Stimulated activated CD8-positive, alpha-beta memory T cell treated with anti-CD3 and anti-CD28 coated beads, Interleukin-15, amount 100 ng/mL, for 1 hour (primary cell): ENCODE data around the gene ZSWIM1.
"Not testable (repeated sequence)": the region's sequence is repeated elsewhere in the genome, so short reads cannot be mapped to it uniquely, and the experiment has no call there.

ENCODE experiments used
- DNase-seq: peaks from one replicate; pipeline ENCODE4 v3.0.0-alpha.2; 2020; ENCODE audit warnings: low read depth

The ZSWIM1 gene

DNA sequence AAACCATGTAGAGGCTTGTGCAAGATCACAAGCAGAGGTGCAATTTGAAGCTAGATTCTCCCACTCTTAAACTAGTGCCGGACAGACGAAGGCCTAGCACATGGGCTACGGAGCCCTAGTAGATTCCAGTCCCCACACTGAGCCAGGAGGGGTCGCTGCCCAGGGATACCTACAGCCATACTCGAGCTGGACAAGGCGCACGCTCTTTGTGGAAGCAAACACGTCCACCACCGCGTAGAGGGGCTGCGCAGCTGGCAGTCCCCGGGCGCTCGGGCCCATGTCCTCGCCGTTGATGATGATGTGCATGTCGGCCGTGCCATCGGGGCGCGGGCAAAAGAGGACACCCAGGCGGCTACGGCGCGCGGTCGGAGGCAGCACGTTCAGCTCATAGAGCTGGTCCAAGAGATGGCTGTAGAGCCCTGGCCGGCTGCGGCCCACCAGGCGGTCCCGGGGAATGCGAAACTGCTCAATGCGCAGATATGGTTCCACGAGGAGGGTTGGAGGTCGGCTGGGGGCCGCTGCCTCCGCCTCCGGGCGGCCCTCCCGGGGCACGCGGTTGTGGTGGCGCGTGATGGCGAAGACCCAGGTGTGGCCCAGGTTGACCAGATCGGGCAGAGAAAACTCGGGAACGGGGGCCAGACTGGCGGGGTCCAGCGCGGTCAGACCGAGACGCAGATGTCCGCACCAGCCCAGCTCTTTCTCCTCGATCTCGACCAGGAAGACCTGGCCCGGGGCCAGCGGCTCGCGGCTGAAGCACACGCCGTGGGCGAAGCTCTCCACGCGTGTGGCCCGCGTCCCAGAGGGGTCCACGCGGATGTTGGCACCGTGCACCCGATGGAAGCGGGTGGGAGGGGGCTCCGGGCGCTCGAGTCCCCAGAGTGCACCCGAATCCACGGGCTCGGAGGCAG is 9.3 kb downstream of the ZSWIM1 start:
- DNase-seq = no peak

DNA sequence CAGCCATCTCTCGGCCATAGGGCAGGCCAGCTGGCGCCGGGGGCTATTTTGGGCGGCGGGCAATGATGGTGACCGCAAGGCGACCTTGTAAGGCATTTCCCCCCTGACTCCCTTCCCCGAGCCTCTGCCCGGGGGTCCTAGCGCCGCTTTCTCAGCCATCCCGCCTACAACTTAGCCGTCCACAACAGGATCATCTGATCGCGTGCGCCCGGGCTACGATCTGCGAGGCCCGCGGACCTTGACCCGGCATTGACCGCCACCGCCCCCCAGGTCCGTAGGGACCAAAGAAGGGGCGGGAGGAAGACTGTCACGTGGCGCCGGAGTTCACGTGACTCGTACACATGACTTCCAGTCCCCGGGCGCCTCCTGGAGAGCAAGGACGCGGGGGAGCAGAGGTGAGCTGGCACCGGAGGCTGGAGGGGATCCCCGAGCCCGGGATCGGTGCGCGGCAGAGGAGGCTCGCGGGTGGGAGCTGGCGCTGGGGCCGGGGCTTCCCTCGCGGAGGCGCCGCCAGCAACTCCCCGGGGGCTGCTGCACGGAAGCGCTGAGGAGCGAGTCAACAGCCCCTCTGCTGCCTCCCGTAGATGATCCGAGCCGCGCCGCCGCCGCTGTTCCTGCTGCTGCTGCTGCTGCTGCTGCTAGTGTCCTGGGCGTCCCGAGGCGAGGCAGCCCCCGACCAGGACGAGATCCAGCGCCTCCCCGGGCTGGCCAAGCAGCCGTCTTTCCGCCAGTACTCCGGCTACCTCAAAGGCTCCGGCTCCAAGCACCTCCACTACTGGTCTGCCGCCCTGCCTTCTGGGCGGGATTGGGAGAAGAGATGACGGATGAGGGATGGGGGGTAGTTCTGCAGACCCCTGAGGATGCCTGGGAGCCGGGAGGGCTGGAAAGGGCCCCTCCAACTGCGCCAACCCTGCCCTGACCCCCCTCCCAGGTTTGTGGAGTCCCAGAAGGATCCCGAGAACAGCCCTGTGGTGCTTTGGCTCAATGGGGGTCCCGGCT is 10.3 kb downstream of the ZSWIM1 start, which contains the start of the genes CTSA and NEURL2:
CTSA (plus strand) TSS at position 351 of the 999 bp plus-strand sequence; CDS start at position 585, 234 bp downstream.
NEURL2 (minus strand) TSS at position 224 of the 999 bp plus-strand sequence; CDS start at position 7, 217 bp downstream.
- peak; percentile 70 for DNase-seq

DNA sequence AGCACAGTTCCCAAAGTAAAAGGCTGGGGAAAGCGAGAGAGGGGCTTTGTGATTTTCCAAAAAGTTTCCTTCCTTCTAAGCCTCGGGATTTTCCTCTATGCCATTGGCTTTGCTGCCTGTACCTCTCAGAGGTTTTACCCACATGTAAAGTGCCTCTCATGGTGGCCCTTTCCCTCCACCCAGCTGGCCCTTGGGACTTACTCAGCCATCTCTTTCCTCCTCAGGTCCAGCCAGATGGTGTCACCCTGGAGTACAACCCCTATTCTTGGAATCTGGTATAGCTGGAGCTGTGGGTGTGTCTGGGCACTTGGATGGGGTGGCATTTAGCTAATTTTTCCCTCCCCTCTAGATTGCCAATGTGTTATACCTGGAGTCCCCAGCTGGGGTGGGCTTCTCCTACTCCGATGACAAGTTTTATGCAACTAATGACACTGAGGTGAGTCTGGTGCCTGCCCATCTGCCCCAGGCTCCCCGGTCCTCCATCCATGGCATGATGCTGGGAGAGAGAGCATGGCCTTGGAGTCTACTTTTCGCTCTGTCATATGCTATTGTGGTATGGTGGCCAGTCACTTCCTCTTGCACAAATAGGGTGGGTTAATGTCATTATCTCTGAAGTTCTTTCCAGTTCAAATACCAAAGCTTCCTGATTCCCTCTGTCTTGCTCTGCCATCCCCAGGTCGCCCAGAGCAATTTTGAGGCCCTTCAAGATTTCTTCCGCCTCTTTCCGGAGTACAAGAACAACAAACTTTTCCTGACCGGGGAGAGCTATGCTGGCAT is 11.2 kb downstream of the ZSWIM1 start:
- no peak for DNase-seq

DNA sequence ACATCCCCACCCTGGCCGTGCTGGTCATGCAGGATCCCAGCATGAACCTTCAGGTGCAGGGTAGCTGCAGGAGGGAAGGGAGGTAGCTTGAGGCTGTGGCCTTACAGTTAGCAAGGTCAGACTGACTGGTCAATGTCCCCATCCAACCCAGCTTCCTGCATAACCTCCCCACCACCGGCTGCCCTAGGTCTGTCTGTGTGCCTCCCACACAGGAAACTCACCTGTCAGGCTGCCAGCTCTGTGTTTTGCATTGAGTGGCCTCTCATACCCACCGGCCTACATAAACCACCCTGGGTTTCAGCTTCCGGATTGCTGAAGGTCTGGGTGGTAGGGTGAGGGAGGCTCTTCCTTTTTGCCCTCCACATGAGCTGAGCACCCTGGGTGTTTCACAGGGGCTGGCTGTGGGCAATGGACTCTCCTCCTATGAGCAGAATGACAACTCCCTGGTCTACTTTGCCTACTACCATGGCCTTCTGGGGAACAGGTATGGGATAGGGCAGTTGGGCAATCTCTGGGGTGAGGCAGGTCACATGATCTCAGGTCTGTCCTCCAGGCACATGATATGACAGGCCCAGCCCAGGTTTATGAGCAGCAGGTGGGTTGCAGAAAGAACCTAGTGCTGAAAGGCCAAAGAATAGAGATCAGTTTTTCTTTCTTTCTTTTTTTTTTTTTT is 11.9 kb downstream of the ZSWIM1 start:
- DNase-seq = no peak

DNA sequence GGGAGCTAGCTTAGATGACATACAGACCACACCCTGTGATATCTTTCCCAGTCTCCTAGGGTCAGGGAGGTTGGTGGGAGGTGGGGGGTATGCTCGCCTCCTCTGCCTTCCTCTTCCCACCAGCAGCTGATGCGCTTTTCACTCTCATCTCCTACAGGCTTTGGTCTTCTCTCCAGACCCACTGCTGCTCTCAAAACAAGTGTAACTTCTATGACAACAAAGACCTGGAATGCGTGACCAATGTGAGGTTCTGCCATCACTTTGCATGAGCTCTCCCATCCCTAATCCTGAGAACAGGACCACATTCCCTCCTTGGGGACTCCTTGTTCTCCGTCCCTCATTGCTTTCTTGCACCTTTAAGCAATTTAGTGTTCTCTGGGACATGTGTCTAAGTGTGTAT is 12.8 kb downstream of the ZSWIM1 start:
- DNase-seq = no peak

DNA sequence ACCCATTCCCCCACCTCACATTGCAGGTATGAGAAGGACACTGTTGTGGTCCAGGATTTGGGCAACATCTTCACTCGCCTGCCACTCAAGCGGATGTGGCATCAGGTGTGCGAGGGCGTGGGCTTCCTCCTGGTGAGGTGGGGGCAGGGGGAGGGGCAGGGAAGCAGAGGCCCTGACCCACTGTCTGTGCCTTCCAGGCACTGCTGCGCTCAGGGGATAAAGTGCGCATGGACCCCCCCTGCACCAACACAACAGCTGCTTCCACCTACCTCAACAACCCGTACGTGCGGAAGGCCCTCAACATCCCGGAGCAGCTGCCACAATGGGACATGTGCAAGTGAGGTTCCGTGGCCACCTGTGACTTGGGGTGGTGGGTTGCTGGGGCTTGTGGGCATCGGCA is 13.8 kb downstream of the ZSWIM1 start:
- DNase-seq = no peak

DNA sequence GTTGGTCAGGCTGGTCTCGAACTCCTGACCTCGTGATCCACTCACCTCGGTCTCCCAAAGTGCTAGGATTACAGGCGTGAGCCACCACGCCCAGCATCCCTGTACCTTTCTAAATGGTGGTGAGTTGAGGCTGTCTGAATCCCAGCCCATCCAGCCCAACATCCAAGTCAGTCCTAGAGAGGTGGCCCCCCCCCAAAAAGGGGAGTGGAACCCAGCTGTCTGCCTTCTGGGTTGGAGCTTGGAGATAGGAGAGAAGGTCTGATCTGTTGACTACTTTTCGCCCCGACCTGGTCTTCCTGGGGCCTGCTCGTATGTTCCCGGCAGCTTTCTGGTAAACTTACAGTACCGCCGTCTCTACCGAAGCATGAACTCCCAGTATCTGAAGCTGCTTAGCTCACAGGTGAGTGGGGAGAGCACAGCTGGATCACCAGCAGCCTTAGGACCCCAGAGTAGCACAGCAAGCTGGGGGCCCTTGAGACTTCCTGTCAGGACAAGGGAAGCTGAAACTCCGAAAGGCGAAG is 15.7 kb downstream of the ZSWIM1 start:
- no peak for DNase-seq

DNA sequence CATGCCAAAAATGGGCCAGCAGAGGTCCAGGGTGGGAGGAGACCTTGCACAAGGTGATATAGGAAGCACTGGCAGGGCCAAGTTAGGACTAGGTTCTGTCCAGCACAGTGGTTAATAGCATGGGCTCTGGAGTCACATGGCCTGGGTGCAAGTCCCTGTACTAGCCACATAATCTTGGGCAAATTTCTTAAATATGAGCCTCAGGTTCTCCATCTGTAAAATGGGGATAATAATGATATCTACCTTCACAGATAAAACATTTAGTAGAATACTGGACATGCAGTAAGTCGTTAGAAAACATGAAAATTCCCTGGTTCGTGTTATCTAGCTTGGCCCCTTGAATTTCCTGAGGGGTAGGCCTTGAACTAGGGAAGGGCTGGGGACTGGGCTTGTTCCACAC is 16.3 kb downstream of the ZSWIM1 start:
- DNase-seq = no peak

DNA sequence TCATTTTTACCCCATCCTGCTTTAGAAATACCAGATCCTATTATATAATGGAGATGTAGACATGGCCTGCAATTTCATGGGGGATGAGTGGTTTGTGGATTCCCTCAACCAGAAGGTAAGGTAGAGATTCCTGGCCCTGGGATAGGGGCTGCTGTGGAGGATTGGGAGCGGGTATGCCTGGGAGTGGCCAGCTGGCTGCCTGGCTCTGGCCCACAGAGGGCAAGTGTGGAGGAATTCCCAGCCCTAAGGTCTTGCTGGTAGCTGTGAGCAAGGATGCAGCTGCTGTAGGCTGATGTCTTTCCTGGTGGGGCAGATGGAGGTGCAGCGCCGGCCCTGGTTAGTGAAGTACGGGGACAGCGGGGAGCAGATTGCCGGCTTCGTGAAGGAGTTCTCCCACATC is 16.7 kb downstream of the ZSWIM1 start:
- DNase-seq = no peak

DNA sequence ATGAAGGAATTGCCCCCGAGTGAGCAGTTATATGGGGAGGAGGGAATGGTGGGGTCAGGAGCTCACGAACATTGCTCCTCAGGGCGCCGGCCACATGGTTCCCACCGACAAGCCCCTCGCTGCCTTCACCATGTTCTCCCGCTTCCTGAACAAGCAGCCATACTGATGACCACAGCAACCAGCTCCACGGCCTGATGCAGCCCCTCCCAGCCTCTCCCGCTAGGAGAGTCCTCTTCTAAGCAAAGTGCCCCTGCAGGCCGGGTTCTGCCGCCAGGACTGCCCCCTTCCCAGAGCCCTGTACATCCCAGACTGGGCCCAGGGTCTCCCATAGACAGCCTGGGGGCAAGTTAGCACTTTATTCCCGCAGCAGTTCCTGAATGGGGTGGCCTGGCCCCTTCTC is 17.3 kb downstream of the ZSWIM1 start:
- DNase-seq = no peak

DNA sequence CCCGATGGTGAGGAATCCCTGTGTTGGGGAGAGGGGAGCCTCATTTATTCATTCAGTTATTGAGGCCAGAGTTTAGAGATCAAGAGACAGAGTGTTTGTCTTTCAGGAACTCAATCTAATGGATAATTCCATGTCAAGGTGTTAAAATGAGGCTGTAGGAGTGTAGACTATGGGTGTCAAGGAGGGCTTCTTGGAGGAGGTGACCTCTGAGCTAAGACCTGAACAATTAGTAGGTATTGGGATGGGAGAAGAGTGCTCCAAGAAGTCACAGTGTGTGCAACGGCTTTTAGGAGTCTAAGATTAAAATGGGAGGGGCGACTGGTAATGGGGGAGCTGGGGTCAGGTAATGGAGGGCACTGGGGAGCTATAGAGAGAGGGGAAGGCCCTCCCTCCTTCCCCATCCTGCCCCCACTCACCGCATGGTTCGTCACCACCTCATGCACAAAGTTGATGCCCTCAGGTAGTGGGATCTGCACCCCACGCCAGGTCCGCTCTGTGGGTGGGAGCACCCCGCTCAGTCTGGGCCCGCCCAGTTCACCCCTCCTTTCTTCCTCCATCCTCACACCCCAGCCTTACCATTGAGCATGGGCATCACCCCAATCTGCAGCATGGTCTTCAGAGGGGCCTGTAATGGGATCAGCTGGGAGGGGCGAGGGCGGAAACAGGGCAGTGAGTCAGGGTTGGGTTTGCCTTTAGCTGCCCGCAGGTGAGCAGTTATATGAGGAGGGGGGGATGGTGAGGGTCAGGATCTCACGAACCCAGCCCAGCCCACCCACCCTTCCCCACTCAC is 18.2 kb downstream of the ZSWIM1 start:
- DNase-seq = no peak

DNA sequence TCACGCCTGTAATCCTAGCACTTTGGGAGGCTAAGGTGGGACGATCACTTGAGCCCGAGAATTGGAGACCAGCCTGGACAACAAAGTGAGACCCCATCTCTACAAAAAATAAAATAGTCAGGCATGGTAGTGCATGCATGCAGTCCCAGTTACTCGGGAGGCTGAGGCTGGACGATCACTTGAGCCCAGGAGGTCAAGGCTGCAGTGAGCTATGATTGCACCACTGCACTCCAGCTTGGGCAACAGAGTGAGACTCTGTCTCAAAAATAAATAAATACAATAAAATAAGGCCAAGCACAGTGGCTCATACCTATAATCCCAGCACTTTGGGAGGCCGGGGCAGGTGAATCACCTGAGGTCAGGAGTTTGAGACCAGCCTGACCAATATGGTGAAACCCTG is 20.3 kb downstream of the ZSWIM1 start:
- not testable (repeated sequence) for DNase-seq

DNA sequence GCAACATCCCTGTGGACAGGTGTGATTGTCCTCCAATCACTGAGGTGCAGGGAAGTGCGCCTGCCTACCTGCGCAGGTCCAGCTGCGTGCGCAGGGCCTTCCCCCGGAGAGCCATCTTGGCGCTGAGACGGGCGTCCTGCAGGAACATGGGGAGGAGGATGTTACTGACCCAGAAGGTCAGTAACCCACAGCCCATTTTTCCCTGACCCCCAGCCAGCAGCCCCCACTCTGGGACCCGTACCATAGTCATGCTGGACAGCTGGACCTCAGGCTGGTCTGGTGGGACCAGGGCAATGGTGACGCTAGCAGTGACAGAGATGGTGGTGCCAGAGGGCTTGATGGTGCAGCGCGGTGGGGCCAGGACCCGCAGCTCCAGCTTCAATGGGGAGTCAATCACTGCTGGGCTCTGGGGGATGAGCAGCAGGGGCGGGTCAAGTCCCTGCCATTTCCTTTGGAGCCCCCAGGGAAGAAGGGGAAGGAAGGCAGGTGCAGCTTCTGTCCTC is 21.2 kb downstream of the ZSWIM1 start:
- DNase-seq = no peak

DNA sequence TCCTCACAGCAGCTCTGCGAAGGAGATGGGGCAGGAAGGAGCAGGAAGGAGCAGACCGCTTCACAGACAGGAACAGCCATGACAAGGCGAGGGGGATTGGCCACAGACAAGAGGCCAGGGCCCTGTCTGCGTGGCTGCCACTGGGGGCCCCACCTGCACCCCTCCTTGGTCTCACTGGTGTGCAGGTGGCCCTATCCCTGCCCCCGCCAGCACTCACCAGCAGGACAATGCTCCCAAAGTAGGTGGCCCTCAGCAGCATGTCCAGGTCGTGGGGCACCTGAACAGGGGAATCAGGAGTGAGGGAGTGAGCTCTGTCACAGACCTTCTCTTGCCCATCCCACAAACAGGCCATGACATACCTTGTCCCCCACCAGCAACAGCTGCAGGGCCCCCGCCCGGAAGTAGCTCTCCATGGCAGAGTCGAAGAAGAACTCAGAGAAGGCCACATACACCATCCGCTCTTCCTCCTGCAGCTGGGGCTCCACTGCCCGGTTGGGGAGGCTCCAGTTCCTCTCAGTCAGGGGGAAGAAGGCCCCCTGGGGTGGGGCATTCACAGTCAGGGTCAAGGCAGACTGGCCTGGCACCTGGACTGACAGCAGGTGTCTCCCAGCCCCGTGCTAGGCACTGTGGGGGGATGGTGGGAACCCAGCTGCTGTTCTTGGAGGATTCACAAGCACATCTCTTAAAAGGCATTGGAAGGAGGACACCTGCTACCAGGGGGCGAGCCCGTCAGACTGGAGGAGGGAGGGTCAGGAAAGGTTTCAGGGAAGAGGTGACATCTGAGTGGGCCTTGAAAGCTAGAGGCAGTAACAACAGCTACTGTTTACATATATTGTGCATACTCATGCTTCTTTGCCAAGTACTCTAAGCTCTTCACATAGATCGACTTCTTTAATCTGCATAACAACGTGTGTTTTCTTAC is 23.8 kb downstream of the ZSWIM1 start:
- no peak for DNase-seq

DNA sequence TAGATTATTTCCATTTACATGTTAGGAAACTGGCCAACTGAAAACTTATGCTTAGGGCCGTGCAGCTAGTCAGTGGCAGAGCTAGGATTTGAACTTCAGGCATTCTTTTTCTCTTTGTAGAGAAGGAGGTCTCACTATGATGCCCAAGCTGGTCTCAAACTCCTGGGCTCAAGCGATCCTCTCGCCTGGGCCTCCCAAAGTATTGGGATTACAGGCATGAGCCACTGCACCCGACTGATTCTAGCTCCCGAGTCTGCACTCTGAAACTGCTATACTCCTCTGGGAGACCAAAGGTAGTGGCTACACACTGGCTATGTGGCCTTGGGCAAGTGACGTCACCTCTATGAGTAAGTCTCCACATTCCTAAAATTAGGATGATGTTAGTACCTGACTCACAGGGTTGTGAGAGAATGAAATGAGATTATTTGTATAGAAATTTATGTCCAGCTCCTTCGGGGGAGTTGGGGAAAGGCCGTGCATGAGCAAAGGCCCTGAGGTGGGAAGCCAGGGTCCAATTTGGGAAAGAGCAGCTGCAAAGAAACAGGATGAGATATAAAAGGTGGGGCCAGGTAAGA is 24.6 kb downstream of the ZSWIM1 start:
- no peak for DNase-seq

DNA sequence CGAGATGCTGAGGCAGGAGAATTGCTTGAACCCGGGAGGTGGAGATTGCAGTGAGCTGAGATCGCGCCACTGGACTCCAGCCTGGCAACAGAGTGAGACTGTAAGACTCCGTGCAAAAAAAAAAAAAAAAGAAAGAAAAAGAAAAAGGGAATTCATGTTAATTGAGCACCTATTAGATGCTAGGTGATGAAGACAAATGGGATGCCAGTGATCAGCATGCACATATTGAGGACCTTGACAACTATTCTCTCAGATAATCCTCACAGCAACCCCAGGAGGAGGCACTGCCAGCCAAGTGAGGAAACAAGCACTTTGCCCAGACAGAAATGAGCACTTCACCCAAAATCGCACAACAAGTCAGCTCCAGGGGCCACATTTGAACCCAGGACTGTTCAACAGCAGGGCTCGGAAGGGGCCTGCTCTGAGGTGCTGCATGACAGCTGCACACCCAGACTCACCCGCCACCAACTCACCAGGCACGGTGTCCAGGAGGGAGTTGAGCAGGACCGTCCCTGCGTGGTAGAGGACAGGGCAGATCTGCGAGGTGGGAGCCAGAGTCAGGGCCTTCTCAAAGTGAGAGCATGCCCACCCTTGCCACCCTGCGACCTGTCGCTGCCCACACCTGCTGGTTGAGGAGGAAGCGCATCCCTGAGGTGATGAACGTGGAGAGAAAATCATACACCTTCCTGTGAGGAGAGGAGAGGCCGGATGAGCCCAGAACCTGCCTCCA is 26.4 kb downstream of the ZSWIM1 start:
- no peak for DNase-seq

DNA sequence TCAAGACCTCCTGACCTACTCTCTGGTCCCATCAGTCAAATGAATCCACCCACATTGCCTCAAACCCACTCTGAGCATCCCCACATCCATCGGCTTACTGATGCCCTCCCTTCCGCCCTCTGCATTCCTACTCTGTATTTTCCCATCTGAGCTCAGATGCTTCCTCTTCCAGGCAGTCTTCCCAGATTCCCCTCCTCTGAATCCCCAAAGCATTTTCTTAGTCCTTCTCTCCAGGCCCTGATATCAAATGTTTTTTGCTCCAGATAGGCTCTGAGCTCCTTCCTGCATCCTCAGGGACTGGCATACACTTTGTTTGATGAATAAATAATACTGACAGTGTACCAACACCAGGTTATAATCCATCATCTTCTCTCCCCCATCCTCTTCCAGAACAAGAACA is 27.1 kb downstream of the ZSWIM1 start:
- DNase-seq = no peak

DNA sequence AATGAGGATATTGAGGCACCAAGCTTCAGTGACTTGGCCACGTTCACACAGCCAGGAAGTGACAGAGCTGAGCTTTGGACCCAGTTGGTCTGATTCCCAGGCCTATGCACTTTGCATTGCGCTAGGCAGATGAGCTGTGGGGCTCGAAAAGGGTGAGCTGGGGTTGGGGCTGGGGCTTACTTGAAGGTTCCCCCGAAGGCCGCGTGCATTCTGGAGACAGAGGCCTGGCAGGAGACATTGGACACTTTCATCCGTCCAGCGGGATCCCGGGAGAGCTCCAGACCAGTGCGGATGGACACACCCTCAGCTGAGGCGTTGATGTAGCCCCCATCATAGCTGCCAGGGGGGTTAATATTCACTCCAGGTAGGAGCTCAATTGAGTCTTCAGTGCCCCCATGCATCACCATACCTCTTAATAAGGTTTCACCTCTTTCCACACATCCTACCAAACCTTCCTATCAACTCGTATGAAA is 28.3 kb downstream of the ZSWIM1 start:
- no peak for DNase-seq
